NCI-H82 (cell line): Measurements from ENCODE around the gene CDH13.

ENCODE experiments used
- DNase-seq: peaks from one replicate; lab custom pipeline; 2025; lab: John Stamatoyannopoulos, UW

The CDH13 gene

DNA sequence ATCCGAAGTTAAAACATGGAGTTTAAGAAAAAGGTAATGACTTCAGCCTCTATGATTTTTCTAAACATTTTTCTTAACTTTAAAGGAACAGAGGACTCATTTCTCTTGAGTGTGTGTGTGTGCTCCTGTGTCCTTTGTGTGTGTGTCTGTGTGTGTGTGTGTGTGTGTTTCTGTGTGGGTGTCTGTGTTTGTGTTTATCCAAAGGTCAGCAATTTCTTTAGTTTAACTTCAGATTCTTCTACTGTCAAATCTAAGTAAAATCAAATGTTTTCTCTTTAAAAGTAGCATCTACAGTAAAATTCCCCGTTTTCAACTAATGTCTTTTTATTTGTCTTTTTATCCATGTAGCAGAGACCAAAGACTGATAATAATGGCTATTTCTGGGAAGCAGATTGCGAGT is 1212.8 kb downstream of the CDH13 start:
- no peak for DNase-seq

DNA sequence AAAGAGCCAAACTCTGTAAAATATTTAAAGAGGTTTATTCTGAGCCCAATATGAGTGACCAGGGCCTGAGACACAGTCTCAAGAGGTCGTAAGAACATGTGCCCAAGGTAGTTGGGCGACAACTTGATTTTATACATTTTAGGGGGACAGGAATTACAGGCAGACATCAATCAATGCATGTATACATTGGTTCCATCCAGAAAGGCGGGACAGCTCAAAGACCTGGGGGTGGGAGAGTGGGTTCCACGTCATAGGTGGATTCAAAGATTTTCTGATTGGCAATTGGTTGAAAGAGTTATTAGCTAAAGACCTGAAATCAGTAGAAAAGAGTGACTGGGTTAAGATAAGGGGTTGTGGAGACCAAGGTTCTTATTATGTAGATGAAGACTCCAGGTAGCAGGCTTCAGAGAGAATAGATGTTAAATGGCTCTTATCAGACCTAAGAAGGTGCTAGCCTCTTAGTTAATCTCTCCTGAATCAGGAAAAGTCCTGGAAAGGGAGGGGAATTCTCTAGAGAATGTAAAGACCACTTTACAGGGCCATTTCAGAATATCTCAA is 1213.4 kb downstream of the CDH13 start:
- no peak for DNase-seq

DNA sequence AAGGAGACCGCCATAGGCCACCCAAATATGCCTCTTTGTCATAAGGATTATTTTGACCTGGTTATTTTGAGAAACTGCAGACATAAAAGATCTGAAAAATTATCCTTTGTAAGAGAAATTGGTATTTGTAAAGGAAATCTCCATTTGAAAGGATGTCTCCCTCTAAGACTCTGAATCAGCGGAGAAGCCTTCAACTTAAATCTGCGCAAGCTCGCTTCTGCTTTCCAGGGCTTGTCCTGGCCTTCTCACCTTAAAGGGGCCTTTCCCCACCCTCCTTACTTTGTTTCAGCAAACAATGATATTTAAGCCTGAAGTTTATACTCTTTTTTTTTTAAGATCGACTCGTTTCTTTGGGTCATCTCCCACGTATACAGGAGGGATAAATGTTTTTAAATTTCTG is 1215.5 kb downstream of the CDH13 start:
- no peak for DNase-seq

DNA sequence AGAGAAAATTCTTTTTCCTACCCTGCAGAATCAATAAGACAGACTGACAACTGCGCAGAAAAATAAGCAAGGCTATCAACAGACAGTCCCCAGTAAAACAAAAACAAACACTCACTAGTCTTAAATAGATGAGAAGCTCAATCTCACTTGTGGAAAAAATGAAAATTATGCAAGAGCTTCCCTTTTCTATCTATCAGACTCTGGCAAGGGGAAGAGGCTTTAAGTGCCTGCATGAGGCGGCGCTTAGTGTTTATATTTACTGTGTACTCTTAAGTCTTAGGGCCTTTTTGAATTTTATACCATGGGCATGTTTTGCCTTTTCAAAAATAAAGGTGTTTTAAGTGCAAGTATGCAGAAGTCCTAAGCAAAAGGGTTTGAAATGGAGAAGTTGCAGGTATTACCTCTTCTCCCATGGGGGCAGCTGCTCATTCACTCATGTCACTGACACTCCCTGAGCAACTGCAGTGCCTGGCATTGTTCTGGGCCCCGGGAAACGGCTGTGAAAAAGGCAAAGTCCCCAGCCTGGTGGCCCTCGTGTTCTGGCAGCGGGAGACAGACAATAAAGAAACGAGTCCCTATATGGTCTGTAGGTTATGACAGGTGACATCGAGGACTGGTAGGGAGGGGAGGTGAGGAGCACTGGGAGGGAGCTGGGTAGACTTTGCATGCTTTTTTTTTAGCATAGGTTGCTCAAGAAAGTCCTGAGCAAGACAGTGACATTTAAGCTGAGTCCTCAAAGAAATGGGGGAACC is 1216.2 kb downstream of the CDH13 start:
- no peak for DNase-seq

DNA sequence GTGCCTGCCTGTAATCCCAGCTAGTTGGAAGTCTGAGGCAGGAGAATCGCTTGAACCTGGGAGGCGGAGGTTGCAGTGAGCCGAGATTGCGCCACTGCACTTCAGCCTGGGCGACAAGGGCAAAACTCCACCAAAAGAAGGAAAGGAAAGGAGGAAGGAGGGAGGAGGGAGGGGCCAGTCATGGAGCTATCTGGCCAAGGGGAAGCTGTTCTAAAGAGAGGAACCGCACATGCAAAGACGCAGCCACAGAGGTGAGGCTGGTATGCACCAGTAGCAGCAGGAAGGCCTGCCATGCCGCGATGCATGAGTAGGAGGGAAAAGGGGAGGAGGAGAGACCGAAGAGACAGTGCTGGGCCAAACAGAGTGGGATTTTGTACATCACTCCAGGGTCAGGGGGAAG is 1216.9 kb downstream of the CDH13 start:
- no peak for DNase-seq

DNA sequence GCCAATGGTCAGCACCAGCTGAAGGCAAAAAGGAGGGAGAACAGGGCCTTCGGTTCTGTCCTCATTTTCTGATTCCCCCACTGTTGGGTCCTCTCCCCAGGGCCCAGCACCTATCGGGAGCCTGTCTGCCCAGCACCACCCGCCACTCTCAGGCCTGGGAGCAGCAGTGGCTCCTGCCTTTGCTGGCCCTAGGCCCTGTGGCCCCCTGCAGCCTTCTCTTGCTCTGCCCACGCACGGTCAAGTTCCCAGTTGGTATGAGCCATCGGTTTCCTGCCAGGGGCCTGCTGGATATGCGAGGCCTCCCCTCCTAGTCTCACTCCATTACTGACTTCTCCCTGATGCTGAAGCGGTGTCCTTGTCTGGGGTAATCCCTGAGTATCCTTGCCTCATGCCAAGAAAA is 1218.5 kb downstream of the CDH13 start:
- no peak for DNase-seq

DNA sequence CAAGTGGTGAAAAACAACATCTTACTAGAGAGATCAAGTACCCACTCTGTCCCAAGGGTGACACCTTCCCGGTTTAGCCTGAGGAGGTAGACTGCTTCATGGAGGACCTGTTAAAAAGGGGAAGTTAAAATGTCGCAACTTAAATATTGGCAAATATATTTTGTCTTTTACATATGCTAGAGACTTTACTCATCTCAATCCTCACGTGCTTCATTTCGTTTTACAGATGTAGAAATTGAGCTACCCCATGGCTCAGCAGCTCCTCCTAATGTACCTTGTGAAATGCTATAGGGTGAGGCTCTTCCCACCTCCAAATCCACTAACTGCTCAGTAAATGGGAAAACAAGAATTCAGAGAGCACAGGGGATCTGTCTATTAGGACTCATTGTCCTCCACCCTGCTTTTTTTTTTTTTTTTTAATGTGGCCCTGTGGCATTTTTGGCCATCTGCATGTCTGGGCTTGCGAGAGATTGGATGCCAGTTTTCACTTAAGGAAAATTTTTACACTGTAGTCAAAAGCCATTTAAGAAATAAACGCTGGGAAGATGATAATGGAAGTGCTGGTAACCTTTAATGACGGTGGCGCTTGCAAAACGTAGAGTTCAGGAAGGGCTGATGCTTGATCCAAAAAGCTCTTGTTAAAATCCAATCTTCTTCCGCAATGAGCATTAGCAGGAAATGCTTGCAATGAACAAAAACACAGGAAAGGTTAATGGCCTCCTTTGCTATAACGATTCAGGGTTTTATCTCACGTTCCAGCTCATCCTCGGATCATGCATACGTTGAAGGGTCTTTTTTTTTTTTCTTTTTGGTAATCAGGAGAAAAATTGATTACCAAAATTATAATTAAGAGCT is 1220.8 kb downstream of the CDH13 start:
- no peak for DNase-seq

DNA sequence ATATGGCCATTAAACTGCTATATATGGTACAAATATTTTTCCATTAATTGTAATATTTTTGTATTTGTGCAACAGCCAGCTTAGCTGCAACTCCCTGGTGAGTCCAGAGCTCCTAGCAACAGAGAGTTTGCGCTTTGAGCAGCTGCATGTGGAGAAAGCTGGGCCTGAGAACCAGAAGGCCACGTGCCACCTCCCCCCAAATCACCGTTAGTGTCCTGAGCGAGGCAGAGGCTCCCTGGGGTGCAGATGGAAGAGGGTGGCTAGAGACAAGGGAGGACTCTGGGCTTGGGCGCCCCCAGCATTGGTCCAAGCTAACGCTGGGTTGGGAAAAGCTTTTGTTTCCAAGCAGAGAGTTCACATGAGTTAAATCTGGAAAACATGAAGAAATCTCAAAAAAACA is 1222.7 kb downstream of the CDH13 start:
- DNase-seq = no peak
